ENCODE results near the gene PRR7.

The PRR7 gene

DNA sequence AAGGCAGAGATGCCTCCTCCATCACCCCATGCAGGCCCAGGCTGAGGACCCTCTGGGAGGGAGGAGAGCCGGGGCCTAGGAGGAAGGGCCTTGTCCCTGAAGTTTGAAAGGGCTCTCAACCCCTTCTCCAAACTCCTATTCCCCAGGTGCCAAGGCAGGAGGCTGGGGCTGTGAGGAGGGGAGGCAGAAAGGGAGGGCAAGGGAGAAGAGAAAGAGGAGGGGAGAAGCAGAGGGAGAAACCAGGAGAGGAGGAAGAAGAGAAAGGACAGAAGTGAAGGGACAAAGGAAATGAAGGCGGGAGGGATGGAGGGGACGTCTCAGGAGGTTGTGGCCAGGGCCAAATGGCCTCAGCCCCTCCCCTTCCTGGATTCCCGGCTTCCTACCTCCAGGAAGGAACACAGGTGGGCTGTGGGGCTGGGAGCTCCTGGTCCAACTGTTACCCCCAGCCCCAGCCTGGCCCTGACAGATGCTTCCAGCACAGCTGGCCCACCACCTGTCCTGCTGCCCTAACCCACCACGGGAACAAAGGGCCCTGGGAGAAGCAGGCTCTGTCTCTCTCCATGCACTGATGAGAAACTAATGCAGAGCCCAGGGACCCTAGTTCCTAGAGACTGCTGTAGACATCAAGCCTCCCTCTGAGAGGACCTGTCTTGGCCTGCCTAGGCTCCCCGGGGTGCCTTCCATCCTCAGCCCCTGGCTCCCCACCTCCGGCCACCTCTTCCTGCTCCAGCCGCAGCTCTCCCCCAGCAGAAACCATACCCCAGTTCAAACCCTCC, 23.3 kb downstream of the PRR7 start:
- no peak for DNase-seq (ENCODE audit: low read depth in 2 of 2)

GRCh38 chr5:177470759-177471536, 24.3 kb downstream of the PRR7 start:
- DNase-seq (ENCODE audit: low read depth in 2 of 2), result no peak

DNA sequence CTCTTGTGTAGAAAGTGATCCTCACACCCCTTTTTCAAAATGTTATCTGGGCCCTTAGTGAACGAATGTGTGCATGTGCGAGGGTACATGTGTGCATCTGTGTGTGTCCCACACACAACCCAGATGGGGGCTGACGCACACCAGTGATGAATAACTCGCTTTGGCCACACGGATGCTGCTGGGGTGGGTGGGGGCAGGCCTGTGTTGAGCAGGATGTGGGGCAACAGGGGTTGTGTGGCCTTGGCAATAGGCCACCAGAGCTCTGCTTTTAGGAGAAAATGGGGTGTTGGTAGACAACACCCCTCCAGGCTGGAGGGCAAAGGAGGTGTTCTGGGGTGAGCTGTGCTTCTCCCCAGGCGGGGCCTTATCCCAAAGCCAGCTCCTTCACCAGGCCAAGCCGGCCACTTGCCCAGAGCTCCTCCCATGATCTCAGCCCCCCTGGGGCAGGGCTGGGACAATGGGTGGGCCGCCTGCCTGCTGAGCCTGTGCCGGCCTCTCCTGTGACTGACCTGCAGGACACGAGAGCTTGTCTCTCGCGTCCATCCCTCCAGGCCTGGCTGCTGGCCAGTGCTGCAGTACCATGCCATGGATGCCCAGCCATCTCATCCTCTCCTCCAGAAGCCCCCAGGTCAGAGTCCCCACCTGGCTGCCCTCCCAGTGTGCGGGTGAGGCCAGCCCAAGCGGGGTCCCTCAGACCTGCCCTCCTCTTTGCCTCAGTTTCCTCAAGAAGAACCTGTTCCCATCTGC, 25.2 kb downstream of the PRR7 start:
- DNase-seq (ENCODE audit: low read depth in 2 of 2), result no peak

DNA sequence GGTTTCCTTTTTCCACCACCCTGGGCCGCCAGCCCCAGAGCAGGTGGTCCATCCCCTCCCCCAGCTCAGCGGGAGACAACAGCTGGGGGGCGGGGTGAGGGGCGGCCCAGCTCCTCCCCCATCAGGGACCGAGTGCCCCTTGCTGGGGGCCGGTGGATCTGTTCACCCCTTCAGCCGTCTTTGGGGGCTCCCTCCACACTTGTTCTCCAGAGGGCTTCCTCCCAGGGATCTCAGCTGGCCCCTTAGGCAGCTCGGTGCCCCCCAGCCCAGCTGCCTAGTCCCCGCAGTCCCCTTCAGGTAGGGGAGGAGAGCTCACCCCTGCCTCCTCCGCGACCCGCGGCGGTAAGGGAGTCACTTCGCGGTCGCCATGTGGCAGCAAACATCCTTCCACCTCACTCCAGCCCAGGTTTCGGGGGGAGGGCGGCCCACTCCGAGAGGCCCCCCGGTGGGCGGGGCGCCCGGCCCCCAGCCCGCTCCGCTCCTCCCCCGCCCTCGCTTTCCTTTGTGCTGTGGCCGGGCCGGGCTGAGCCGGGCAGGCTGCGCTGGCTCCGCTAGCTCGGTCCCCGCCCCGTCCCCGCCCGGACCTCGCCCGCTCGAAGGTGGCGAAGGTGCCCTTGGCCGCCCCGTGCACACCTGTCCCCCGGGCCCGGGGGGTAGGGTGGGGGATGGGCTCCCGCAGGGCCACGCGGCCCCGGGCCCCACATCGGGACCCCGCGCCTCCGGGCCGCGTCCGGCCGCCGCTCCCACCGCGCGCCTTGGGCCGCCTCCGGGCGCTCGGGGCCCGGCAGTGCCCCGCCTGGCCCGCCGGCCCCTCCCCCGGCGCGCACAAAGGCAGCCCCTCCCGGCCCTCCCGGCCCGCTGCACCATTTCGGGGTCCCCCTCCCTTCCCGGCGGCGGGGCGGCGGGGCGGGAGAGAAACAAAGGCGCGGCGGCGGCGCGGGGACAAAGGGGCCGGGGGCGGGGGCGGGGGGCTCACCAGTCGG, 26.1 kb downstream of the PRR7 start:
- no peak for DNase-seq (ENCODE audit: low read depth in 2 of 2)

- DNase-seq (ENCODE audit: low read depth in 2 of 2), result no peak
These were observed 26.9 kb downstream of the PRR7 start, which contains the start of gene DBN1 for GRCh38 chr5:177473443-177474001. Gene DBN1 (minus strand): TSS chr5:177473634. CDS start chr5:177473521, 113 bp downstream.

GRCh38 chr5:177474002-177474476, 27.4 kb downstream of the PRR7 start:
- no peak for DNase-seq (ENCODE audit: low read depth in 2 of 2)

DNA sequence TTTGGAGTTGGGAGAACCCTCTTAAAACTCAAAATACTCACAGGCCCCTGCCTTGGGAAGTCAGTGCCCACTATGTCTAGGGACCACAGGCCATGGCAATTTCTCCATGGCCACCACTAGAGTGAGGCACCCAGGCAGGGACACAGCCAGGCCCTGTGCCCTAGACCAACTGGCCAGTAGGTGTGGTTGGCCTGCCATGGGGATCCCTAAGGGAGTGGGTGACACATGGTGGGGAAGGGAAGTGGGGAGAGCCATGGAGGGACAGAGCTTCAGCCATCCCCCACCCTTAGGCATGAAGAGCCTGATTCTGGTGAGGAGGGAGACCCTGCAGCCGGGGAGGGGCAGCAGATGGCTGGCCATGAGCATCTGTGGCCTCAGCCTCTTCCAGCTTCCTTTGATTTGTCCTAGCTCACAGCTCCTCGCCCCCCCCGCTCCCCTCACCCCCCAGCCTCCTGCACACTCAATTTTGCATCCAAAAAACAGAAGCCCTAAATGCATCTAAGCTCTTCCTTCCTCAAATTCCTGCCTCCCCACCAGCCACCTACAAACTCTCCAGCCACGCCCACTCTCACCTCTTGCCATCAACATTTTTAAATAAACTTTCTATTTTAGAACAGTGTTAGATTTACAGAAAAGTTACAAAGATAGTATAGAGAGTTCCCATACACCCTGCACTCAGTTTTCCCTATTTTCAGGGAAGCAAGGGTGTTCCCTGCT, 28.4 kb downstream of the PRR7 start:
- DNase-seq (ENCODE audit: low read depth in 2 of 2), result no peak

DNA sequence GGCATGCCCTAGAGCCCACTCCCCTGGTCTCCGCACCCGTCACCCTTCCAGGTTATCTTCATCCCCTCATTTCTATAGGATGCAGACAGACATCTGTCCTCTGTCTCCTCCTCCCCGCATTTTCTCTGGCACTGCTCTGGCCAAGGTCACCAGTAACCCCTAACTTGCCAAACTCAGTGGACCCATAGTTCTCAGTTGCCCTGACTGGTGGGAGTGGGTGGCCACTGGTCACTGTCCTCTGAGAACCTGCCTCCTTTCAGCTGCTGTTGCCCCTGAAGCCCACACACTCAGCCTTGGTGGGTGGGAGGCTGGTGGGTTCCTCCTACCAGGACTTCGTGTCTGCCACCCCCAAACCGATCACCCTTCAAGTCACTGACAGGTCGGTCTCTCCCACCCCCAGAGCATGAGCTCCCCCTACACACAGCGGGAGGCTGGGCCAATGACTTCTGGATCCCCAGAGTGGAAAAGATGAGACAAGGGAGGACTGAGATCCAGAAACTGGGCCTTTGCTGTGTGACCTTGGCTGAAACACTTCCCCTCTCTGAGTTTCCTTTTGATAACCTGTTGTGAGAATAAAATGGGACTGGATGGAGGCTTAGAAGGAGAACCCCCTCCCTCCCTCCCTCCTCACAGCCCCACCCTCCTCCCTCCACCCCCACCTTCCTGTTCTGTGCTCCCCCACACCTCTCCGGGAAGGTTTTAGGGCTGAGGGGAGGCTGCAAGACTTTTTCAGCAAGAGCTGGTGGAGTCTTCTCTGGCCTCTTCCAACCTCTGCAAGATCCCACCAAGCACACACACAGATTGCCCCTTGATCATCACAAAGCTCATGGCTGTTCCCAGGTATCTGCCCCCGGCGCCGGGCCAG, 29.2 kb downstream of the PRR7 start:
- no peak for DNase-seq (ENCODE audit: low read depth in 2 of 2)

DNA sequence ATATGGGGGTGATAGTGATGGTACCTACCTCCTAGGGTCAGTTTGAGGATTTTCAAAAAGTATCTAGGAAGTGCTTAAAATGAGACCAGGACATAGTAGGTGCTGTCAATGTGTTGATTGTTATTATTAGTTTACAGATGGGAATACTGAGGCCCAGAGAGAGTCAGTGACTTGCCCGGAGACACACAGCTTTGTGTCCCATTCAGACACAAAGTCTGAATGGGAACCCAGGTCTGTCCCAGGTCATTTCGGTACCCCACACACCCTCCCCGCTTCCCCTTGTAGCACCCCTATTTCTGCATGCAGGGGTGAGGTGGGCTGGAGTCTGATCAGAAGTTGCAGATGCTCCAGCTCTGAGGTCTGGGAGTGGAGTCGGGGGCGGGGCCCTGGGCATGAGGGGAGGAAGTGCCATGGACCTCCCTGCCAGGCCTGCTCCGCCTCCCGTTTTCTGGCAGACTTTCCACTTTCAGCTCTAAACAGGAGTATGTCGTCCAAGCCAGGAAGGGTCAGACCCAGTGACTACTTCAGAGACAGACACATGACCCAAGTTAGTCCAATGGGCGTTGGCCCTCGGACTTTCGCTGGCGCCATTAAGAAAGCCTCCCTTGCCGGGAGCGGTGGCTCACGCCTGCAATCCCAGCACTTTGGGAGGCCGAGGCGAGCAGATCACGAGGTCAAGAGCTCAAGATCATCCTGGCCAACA, 30.1 kb downstream of the PRR7 start:
- no peak for DNase-seq (ENCODE audit: low read depth in 2 of 2)

DNA sequence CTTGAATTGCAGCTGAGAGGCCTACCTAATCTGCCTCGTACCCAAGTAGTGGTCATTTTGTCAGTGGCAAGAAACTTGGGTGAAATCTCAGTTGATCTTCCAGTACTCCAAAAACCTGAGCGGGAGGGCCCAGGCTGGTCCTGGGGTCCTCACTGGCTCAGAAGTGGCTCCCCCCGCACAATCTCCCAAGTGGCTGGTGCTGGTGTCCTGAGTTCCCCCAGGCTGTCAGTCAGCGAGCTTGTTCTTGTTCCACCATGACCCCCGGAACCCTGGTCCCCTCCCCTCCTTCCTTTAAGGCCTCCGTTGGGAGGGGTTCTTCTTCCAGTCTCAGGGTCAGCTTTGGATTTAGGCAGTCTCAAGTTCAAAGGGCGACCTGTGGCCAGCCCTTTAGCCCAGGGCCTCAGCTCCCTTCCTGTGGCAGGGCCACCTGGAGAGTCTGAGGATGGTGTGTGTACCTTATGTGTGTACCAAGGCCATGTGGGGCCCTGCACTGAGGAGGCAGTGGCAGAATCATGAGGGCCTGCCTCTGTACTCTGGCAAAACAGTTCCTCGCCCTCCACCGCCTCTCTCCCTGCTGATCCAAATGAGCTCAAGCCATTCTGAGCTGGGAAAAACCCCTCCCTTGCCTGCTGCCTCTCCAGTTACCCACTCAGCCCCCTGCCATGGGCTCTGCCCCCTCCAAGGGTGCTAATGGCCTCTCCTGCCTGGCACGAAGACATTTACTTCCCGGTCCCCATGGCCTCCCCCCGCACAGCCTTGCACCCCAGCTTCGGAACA, 31.3 kb downstream of the PRR7 start:
- no peak for DNase-seq (ENCODE audit: low read depth in 2 of 2)

DNA sequence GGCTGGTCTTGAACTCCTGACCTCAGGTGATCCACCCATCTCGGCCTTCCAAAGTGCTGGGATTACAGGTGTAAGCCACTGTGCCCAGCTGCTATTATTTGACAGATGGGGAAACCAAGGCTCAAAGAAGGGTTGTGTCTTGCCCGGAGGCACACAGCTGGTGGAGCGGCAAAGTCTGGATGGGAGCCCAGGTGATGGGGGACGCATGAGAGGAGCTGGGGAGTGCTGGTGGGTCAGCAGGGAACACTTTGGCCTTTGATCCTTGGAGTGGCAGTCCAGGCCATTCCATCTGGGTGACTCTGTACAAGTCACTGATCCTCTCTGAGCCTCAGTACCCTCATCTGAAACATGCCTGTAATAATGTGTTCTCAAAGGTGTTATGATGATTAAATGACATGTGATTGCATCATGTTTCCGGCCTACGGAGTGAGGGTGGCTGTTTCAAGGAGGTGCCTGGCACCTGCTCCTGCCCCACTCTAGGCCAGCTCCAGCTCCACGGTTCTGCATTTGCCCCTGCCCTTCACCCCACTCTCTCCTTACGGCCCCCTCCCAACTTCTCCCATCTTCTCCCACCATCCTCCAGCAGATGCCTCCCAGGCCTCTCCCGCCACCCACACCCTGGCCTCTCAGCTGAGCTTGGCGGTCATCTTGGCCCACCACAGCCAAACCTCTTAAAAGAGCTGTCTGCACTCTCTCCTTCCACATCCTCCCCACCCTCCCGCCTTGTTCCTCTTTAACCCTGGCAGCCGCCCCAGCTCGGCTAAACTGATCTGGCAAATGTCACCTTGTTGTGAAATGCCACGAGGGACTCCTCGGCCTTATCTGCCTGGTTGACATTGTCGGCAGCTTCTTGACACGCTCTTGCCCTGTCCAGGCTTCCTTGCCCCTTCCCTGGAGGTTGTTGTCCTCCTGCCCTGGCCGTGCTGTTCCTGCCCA, 32.4 kb downstream of the PRR7 start:
- no peak for DNase-seq (ENCODE audit: low read depth in 2 of 2)

DNA sequence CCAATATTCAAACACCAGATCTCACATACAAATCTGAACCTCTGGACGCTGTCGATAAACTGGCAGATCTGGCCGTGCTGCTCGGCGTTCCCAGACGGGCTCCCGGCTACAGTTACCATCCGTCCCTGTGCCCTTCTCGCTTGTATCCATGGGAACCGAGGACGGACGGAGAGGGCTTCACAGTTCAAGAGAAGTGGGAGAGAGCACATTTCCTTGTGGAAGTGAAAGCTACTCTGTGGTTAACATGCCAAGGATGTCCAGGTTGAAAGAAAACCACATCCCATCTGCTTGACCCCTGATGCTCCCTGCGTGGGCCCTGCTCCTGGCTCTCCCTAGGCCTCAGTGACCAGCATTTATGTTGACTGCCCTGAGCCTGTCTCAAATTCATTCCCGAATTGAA, 33.2 kb downstream of the PRR7 start:
- DNase-seq (ENCODE audit: low read depth in 2 of 2), result no peak

GRCh38 chr5:177482359-177482795, 35.8 kb downstream of the PRR7 start:
- no peak for DNase-seq (ENCODE audit: low read depth in 2 of 2)

- no peak for DNase-seq (ENCODE audit: low read depth in 2 of 2)
These were observed 36.4 kb downstream of the PRR7 start for GRCh38 chr5:177483042-177483441.

- no peak for DNase-seq (ENCODE audit: low read depth in 2 of 2)
These were observed 37.6 kb downstream of the PRR7 start for GRCh38 chr5:177483994-177484901.
